H54 (cell line): ENCODE measurements around the gene PKD2L2.
A peak's percentile ranks its signal among the peaks of the same experiment; 100 is the strongest.
"Not testable (repeated sequence)": the region's sequence is repeated elsewhere in the genome, so short reads cannot be mapped to it uniquely, and the experiment has no call there.

Experiments
- DNase-seq: peaks from one replicate; pipeline ENCODE4 v3.0.0; 2011; ENCODE audit warnings: low spot score, mixed read lengths; ENCODE audit not compliant: insufficient read length
- FAIRE-seq: peaks from 3 replicates; lab custom pipeline; 2011; peaks lifted over from hg19 to GRCh38; lab: Jason Lieb, UNC
- POLR2A ChIP-seq: IDR thresholded peaks from 2 replicates; pipeline ENCODE4 v1.6.1; 2011; ENCODE audit warnings: low read depth, mild to moderate bottlenecking, low read length

Gene PKD2L2

DNA sequence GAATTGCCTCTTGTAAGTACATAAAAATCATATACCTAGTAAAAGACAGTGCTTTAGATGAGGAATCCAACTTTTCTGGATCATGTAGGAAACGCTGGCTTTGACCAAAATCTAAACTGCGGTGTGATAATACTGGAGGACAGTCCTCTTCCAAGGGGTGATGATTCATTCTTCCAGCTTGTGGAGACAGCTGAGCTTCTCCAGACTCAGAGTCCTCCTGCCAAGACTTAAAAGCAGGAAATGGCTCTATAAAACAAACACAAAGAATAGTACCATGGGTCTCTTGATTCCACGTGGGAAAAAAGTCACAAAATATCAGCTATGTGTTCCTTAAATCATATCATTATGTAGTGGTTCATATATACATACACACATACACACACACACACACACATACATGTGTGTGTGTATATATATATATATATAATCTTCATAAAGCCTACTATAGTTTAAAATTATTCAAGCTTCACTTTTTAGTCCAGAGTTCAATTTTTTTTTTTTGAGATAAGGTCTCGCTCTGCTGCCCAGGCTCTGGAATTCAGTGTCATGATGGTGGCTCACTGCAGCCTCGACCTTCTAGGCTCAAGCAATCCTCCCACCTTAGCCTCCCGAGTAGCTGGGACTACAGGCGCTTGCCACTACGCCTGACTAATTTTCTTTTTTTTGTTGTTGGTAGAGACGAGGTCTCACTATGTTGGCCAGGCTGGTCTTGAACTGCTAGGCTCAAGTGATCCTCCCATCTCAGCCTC, 65.0 kb downstream of the PKD2L2 start:
- peak; percentile 9 for DNase-seq
- FAIRE-seq = peak; percentile 74
- TF ChIP-seq POLR2A = no peak

DNA sequence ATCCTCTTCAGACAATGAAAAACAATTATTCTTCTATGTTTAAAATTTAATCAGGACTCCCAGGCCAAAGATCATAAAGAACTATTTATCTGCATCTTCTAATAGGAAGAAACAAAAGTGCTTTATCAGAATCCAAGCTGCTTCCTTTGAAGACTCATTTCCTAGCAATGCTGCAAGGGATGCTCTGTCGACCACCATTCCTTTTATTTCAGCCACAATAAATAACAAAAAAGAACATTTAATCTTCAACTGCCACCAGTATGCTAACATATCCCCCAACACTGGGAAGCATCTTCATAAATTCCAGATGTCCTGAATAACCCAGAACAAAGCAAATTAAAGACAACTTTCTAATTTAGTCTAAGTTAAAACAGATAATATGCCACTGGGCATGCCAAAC, 68.7 kb downstream of the PKD2L2 start:
- DNase-seq (no peak), FAIRE-seq (no peak)
- TF ChIP-seq POLR2A = no peak

DNA sequence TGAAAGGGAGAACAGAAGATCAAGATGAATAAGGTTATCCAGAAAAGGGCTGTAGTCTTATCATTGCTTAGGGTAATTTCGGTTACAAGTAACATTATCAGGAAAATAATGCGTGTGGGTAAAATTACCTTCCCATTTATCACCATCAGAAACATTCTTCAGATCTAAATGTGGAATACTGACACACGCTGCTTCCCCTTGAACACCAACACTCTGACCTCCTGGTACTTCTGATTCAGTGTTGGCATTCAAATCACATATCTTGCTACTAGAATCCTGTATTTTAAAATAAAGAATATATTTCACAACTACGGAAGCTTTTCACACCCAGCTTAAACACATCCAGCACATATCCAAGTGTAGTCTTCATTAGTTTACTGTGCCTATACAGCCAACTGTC, 70.2 kb downstream of the PKD2L2 start:
- FAIRE-seq (no peak), DNase-seq (no peak)
- TF ChIP-seq POLR2A = no peak

DNA sequence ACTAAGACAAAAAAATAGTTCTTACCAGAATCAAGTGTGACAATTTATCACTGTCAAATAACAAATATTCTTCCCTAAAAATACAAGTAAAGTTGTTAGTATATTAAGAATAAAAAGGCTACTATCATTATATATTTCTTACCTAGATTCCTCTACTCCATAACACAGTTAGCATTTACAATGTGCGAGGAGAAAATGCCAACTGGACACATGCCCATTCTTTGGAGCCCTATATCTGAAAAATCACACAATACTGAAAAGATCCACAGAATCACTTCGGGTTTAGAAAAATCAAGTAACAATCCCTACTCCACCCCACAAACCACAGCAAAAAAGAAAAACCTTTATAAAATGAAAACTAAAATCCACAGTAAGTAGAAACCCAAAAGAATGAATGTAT, 70.9 kb downstream of the PKD2L2 start:
- FAIRE-seq (no peak), DNase-seq (no peak)
- TF ChIP-seq POLR2A = no peak

- FAIRE-seq = peak; percentile 57
- TF ChIP-seq POLR2A = no peak
- DNase-seq = no peak
Measured at GRCh38 chr5:137960819-137961218, 71.6 kb downstream of the PKD2L2 start.

DNA sequence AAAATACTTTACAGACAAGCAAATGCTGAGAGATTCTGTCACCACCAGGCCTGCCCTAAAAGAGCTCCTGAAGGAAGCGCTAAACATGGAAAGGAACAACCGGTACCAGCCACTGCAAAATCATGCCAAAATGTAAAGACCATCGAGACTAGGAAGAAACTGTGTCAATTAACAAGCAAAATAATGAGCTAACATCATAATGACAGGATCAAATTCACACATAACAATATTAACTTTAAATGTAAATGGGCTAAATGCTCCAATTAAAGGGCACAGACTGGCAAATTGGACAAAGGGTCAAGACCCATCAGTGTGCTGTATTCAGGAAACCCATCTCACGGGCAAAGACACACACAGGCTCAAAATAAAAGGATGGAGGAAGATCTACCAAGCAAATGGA, 81.1 kb downstream of the PKD2L2 start:
- FAIRE-seq, DNase-seq: not testable (repeated sequence)

- no peak for TF ChIP-seq POLR2A
- no peak for DNase-seq
- FAIRE-seq = no peak
Measured at GRCh38 chr5:137975208-137975607, 86.0 kb downstream of the PKD2L2 start.

- DNase-seq (no peak), FAIRE-seq (no peak)
- TF ChIP-seq POLR2A = no peak
Measured at GRCh38 chr5:137989419-137989818, 100.2 kb downstream of the PKD2L2 start.
